MM.1S (cell line): ENCODE measurements around the gene SAXO1.

ENCODE experiments used
- DNase-seq: peaks from one replicate; pipeline ENCODE4 v3.0.0-alpha.2; 2015
- H2AFZ ChIP-seq: fragments of 300-600 bp; sonication (generic); 2 replicates; pipeline ENCODE4 v1.6.0; 2016; ENCODE audit warnings: antibody characterized with exemption, low read length
- H3F3A ChIP-seq: fragments of 300-600 bp; sonication (generic); 2 replicates; pipeline ENCODE4 v1.6.1; 2016; ENCODE audit warnings: mild to moderate bottlenecking, antibody characterized with exemption, low read length, moderate library complexity, mixed read lengths; ENCODE audit not compliant: insufficient read depth
- H3K27ac ChIP-seq: fragments of 300-600 bp; sonication (generic); 2 replicates; pipeline ENCODE4 v1.5.1; 2016; ENCODE audit warnings: mild to moderate bottlenecking, low read length
- H3K27me3 ChIP-seq: fragments of 300-600 bp; sonication (generic); replicated peaks from 2 replicates; pipeline ENCODE4 v1.6.0; 2016; ENCODE audit warnings: low read length; ENCODE audit not compliant: insufficient read depth
- H3K36me3 ChIP-seq: fragments of 300-600 bp; sonication (generic); replicated peaks from 2 replicates; pipeline ENCODE4 v1.6.1; 2016; ENCODE audit warnings: mild to moderate bottlenecking, low read length, mixed read lengths; ENCODE audit not compliant: insufficient read depth
- H3K4me1 ChIP-seq: fragments of 300-600 bp; sonication (generic); 2 replicates; pipeline ENCODE4 v1.6.1; 2016; ENCODE audit warnings: low read length, mixed read lengths
- H3K4me2 ChIP-seq: fragments of 300-600 bp; sonication (generic); 2 replicates; pipeline ENCODE4 v1.6.0; 2016; ENCODE audit warnings: low read depth, low read length
- H3K4me3 ChIP-seq: fragments of 300-600 bp; sonication (generic); 2 replicates; pipeline ENCODE4 v1.5.1; 2016; ENCODE audit warnings: low read length, mixed read lengths
- H3K79me2 ChIP-seq: fragments of 300-600 bp; sonication (generic); 2 replicates; pipeline ENCODE4 v1.6.1; 2016; ENCODE audit warnings: mixed run types, low read length, mixed read lengths
- H3K9ac ChIP-seq: fragments of 300-600 bp; sonication (generic); 2 replicates; pipeline ENCODE4 v1.6.1; 2016; ENCODE audit warnings: low read length, mixed read lengths
- H3K9me2 ChIP-seq: fragments of 300-600 bp; sonication (generic); replicated peaks from 2 replicates; pipeline ENCODE4 v1.6.1; 2016; ENCODE audit warnings: mild to moderate bottlenecking, low read length, mixed read lengths; ENCODE audit not compliant: insufficient read depth
- H3K9me3 ChIP-seq: fragments of 300-600 bp; sonication (generic); replicated peaks from 2 replicates; pipeline ENCODE4 v1.6.1; 2016; ENCODE audit warnings: mild to moderate bottlenecking, low read length, mixed read lengths; ENCODE audit not compliant: insufficient read depth
- H4K20me1 ChIP-seq: fragments of 300-600 bp; sonication (generic); 2 replicates; pipeline ENCODE4 v1.6.1; 2016; ENCODE audit warnings: mild to moderate bottlenecking, low read length, moderate library complexity, mixed read lengths; ENCODE audit not compliant: insufficient read depth
- CTCF ChIP-seq: fragments of 300-600 bp; sonication (generic); IDR thresholded peaks from 2 replicates; pipeline ENCODE4 v1.5.1; 2016; ENCODE audit warnings: antibody characterized with exemption, low read length, mixed read lengths
- EZH2 ChIP-seq: fragments of 300-600 bp; sonication (generic); optimal IDR thresholded peaks from 2 replicates; pipeline ENCODE3; 2017; ENCODE audit warnings: low read depth, mild to moderate bottlenecking, antibody characterized with exemption, low read length, mixed read lengths
- EZH2phosphoT487 ChIP-seq: fragments of 300-600 bp; sonication (generic); IDR thresholded peaks from 2 replicates; pipeline ENCODE4 v1.6.1; 2018; ENCODE audit warnings: antibody characterized with exemption, low read length

The SAXO1 gene

DNA sequence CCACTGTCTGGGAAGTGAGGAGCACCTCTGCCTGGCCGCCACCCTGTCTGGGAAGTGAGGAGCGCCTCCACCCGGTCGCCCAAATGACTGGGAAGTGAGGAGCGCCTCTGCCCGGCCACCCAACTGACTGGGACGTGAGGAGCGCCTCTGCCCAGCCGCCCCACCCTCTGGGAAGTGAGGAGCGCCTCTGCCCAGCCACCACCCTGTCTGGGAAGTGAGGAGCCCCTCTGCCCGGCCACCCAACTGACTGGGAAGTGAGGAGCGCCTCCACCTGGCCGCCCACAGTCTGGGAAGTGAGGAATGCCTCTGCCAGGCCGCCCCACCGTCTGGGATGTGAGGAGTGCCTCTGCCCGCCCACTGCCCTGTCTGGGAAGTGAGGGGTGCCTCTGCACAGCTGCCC is 32.9 kb downstream of the SAXO1 start:
- Histone ChIP-seq H3K79me2 (no peaks in the 10 kb centered on the region), H2AFZ (no peak overlapping the region), H3K9ac (no peak overlapping the region), H3F3A (no peaks in the 10 kb centered on the region), H3K36me3 (no peaks in the 10 kb centered on the region), H3K4me3 (no peak overlapping the region), H3K27ac (no peak overlapping the region), H3K4me2 (no peak overlapping the region), H4K20me1 (no peaks in the 10 kb centered on the region), H3K9me2 (no peaks in the 10 kb centered on the region), H3K9me3 (no peaks in the 10 kb centered on the region), H3K27me3 (no peaks in the 10 kb centered on the region), H3K4me1 (no peaks in the 10 kb centered on the region)
- DNase-seq, result no peak
- TF ChIP-seq CTCF (no peak), EZH2 (no peak), EZH2phosphoT487 (no peak)

GRCh38 chr9:18999173-18999785 is 33.7 kb downstream of the SAXO1 start:
- Histone ChIP-seq H3K79me2 (no peaks in the 10 kb centered on the region), H3K9me3 (no peaks in the 10 kb centered on the region), H3K27me3 (no peaks in the 10 kb centered on the region), H4K20me1 (no peaks in the 10 kb centered on the region), H2AFZ (no peak overlapping the region), H3K4me2 (no peak overlapping the region), H3K4me3 (no peak overlapping the region), H3K9me2 (no peaks in the 10 kb centered on the region), H3F3A (no peaks in the 10 kb centered on the region), H3K36me3 (no peaks in the 10 kb centered on the region), H3K4me1 (no peaks in the 10 kb centered on the region), H3K27ac (no peak overlapping the region), H3K9ac (no peak overlapping the region)
- DNase-seq, result no peak
- TF ChIP-seq EZH2 (no peak), EZH2phosphoT487 (no peak), CTCF (no peak)

DNA sequence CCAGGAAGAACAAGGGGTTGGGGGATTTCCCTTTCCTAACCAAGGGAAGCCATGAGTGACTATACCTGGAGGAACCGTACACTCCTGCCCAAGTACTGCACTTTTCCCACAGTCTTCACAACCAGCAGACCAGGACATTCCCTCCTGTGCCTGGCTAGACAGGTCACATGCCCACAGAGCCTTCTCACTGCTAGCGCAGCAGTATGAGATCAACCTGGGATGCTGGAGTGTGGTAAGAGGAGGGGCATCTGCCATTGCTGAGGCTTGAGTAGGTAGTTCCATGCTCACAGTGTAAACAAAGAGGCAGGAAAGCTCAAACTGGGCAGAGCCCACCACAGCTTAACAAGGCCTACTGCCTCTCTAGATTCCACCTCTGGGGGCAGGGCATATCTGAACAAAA is 35.9 kb downstream of the SAXO1 start:
- no peak for TF ChIP-seq EZH2phosphoT487
- no peak for TF ChIP-seq EZH2
- no peak for TF ChIP-seq CTCF
- H3K9ac ChIP-seq, result no peak overlapping the region

More for the DNA sequence above, 35.9 kb downstream of the SAXO1 start:
- Histone ChIP-seq H3K4me1 (no peaks in the 10 kb centered on the region), H3K9me2 (no peaks in the 10 kb centered on the region), H3K36me3 (no peaks in the 10 kb centered on the region), H2AFZ (no peak overlapping the region), H3K79me2 (no peaks in the 10 kb centered on the region), H3K27me3 (no peaks in the 10 kb centered on the region), H3F3A (no peaks in the 10 kb centered on the region), H3K27ac (no peak overlapping the region), H4K20me1 (no peaks in the 10 kb centered on the region), H3K4me3 (no peak overlapping the region), H3K9me3 (no peaks in the 10 kb centered on the region), H3K4me2 (no peak overlapping the region)
- no peak for DNase-seq
